ENCODE data around the gene DDB1. TPM values are rescaled to one million over a fixed set of nuclear protein-coding genes. Genes with fewer than 3 reads are reported as not detected.

Gene DDB1
- total RNA-seq: 130 TPM

DNA sequence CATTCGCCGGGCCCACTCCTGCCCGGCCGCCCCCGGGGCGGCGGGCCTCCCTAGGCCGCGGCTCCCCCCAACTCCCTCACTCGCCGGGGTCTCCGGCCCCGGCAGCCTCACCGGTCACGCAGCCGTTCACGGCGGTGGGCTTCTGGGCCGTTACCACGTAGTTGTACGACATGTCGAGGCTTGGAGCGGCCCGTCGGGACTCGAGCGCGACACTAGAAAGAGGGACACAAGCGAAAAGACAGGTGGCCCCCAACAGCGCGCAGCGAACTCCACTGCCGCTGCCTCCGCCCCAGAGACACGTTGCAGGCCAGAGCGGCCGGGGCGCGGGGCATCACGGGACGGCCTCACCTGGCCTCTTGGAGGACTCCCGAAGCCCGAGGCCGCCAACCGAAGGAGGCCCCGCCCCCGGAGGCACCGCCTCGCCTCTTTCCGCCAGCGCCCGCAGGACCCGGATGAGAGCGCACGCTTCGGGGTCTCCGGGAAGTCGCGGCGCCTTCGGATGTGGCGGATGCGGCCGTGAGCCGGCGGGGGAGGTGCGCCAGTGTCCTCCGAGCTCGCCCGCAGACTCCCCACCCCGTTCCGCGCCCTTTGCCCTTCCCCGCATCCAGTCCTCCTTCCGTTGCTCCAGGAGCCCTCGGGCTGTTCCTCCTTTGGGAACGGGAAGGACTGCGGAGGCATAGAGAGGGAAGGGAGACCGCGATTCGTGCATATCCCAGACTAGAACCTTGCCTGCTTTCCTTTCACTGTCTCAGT lies at the start of gene DDB1, which contains the start of gene TKFC:
Gene DDB1 (minus strand): TSS at position 309 of the 753 bp plus-strand sequence. CDS start 137 bp downstream, at position 172.
Gene TKFC (plus strand): TSS at position 432 of the 753 bp plus-strand sequence. CDS start 1,501 bp downstream, outside the sequence.
- ATAC-seq: peak; percentile 93

DNA sequence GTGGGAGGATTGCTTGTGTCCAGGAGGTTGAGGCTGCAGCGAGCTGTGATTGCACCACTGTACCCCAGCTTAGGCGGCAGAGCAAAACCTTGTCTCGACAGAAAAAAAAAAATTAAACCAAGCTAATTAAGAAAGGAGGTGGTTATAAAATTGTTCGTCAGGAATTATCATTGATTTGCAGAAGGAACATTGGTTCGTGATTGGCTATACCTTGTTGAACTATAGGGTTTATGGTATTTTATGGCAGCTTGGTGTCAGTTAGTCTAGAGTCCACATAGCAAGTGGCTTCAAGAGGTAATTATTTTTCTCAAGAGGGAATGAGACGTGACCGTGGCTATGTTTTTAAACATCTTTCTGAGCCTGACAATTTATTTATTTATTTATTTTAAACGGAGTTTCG lies 48.0 kb upstream of the DDB1 start:
- no peak for ATAC-seq

DNA sequence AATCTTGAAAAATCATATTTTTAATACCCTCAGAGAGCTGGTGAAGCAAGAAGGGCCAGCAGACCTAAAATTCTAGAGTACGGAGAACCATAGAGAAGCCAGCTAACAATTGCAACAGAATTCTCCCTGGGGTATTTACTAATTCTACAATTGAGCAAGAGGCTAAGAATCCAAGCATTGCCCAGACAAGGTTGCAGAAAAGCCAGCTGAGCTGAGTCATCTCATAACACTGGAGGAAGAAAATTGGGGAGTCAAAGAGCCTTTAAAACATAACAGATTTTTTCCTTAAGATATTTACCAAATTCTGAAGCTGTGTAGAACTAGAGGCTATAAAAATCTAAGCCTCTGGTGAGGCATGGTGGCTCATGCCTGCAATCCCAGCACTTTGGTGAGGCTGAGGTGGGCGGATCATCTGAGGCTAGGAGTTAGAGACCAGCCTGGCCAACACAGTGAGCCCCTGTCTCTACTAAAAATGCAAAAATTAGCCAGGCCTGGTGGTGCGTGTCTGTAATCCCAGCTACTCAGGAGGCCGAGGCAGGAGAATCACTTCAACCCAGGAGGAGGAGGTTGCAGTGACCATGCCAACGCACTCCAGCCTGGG lies 45.9 kb upstream of the DDB1 start:
- peak; percentile 94 for ATAC-seq

GRCh38 chr11:61377461-61378160 lies 44.7 kb upstream of the DDB1 start:
- ATAC-seq: no peak

GRCh38 chr11:61375761-61376108 lies 42.8 kb upstream of the DDB1 start:
- ATAC-seq: no peak

- no peak for ATAC-seq
These were observed 39.9 kb upstream of the DDB1 start for GRCh38 chr11:61372659-61373420.

DNA sequence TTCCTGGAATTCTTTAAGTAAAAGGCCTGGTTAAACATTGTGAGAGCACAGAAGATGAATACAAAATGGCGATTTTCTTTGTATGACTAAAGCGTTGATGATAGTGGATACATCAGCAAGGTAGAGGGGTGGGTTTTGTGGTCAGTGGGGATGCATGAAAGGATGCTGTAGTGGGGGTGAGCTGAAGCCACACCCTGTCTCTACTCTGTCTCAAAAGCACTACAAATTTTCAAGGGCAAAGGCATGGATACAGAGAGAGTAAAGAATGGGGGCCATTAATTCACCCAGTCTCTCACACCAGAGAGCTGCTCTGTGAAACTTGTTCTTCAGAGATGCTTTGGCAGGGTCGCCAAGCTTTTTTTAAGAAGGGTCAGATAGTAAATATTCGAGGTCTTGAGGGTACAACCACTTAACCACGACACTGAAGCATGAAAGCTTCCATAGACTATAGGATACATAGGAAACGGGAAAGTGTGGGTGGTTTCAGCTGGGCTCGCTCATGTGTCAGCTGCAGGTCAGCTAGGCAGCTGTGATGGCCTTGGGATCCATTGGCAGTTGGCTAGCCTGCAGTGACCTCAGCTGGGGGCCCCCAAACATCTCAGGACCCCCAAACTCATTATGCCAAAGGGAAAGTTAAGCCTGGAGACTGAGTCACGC lies 37.6 kb upstream of the DDB1 start:
- ATAC-seq: no peak

DNA sequence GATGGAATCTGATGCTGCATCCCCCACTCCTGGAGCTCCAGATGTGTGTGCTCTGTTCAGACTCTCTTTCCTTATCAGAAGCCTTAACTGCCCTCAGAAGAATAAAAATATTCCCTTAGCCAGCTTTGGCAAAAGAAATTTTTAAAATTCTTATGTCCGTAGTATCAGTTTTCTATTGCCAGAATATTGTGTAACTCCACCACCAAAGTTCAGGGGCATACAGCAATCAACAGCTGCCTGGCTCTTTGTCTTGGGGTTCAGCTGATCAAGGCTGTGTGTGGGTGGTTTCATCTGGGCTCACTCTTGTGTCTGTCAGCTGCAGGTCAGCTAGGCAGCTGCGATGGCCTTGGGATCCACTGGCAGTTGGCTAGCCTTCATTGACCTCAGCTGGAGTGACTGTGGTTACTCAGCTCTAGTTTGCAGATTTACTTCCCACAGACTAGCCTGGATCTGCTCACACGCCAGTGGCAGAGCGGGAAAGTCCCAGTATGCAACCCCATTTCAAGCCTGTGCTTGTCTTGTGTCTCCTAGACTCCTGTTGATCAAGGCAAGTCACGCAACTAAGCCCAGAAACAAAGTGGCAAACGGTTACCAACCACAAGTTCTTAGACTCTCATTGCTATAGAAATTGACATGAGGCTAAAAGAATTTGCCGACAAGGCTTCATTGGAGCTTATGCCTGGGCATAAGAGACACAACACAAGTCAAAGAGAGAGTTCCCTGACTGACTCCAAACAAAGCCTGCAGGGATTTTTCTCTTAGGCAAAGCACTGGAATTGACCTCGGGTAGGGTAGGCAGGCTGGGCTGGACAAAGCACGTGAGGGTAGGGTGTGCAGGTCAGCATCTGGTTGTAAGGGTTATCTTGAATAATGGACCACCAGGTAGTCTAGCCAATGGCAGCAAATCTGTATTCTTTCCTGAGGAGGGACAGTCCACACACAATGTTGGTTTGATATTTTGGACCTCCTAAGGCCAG lies 36.8 kb upstream of the DDB1 start:
- ATAC-seq: peak; percentile 98

DNA sequence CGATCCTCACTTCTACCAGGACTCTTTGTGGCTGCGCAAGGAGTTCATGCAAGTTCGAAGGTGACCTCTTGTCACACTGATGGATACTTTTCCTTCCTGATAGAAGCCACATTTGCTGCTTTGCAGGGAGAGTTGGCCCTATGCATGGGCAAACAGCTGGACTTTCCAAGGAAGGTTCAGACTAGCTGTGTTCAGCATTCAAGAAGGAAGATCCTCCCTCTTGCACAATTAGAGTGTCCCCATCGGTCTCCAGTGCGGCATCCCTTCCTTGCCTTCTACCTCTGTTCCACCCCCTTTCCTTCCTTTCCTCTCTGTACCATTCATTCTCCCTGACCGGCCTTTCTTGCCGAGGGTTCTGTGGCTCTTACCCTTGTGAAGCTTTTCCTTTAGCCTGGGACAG lies 35.7 kb upstream of the DDB1 start:
- ATAC-seq: no peak

DNA sequence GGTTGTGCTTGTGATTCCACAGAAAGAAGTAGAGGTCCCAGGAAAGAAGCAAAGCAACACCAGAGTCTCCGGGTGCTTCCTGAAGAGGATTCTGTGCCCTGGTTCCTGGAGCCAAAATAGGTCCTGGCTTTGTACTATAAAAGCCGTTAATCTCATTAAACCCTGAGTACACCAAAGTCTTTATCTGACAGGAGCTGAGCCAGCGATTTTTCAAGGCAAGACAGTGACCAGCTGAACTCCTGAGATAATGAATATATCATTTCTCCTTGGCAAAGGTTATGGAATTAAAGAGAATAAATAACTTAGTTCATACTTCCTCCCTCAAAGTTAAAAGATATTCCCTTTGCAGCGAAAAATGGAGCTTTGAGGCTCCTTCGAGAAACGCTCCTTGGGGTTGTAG lies 34.5 kb upstream of the DDB1 start:
- no peak for ATAC-seq

DNA sequence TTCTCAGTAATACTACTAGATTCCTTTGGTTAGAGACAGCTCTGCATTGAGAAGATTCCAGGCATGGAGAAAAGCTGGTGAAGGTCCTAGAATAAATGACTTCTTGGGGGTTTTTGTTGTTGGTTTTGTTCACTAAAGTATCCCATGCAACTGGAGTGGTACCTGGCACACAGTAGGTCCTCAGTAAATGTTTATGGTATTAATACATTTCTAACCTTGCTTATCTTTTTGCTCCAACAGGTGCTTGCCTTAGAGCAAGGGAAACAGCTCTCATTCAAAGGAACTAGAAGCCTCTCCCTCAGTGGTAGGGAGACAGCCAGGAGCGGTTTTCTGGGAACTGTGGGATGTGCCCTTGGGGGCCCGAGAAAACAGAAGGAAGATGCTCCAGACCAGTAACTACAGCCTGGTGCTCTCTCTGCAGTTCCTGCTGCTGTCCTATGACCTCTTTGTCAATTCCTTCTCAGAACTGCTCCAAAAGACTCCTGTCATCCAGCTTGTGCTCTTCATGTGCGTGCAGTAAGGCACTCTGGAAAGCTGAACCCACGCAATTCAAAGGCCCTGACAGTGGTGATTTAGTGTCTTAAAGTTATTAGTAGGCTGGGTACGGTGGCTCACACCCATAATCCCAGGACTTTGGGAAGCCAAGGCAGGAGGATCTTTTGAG lies 31.2 kb upstream of the DDB1 start:
- ATAC-seq: no peak

GRCh38 chr11:61362542-61362875 lies 29.6 kb upstream of the DDB1 start:
- ATAC-seq: peak; percentile 18

DNA sequence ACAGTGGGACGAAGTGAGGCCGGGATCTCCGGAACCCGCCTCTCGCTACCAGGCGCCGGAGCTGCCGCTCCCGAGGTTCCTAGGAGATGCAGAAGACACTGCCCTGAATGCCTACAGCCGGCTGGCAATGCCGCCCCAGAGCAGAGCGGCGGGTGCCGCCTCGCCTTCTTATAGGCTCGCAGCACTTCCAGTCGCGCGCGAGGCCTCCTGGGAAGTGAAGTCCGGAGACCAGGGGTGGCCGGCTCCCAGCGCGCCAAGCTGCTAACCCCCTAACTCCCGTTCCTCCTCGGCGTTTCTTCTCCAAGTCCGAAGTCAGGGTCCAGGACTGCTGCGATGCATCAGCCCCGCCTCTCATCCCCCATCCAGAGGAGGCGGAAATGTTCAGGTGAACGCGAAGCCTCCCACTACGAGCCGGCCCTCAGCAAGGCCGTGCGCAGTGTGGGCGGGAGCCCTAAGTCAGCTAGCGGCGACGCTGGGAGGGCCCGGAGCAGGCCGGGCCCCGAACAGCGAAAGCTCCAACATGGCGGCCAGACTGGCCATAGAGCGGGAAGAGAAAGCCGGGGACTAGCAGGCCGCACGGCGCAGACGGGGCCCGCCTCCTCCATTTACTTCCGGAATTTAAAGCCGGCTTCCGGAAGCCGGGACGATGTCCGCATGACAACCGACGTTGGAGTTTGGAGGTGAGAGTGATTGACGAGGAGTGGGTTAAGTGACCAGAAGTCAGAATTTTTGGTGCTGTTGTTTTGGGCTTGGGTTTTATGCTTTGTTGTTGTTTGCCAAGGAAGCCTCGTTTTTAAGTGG lies 29.0 kb upstream of the DDB1 start, which contains the start of the genes CYB561A3 and TMEM138:
Gene CYB561A3 (minus strand): TSS at position 142 of the 801 bp plus-strand sequence. CDS start 5,169 bp downstream, outside the sequence.
Gene TMEM138 (plus strand): TSS at position 634 of the 801 bp plus-strand sequence. CDS start 2,017 bp downstream, outside the sequence.
- peak; percentile 97 for ATAC-seq

DNA sequence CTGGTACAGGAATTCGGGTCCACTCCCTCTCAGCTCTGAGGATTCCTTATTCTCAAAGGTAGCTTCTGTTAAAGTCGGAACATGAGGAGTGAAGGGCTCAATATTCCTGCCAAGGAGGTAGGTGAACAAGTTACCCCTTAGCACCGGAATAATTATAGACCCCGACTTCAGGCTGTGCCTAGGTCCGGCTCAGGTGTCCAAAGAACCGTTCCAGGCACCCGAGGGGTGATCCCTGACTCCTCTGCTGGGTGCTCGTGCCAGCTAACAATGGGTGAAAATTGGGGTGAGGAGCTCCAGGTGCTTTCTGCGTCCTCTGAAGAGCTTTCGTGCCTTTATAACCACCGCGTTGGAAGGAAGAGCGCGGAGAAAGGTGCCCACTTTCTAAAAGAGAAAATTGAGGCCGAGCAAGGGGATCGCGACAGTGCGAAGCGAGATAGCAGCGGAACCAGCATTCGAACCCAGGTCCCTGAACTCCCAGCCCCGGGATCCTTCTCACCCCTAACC lies 28.4 kb upstream of the DDB1 start:
- ATAC-seq: no peak

DNA sequence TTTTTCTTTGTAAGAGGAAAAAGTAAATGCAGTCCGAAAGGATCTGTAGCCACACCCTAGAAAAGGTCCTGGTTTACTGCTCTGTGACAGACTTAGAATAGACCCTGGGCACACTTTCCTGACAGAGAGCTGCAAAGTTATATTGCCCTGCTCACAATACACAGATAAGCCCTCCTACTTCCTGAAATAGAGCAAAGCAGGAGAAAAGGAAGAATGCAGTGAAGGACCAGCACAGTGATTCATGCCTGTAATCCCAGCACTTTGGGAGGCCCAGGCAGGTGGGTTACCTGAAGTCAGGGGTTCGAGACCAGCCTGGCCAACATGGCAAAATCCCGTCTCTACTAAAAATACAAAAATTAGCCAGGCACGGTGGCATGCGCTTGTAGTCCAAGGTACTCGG lies 26.6 kb upstream of the DDB1 start:
- ATAC-seq: no peak

DNA sequence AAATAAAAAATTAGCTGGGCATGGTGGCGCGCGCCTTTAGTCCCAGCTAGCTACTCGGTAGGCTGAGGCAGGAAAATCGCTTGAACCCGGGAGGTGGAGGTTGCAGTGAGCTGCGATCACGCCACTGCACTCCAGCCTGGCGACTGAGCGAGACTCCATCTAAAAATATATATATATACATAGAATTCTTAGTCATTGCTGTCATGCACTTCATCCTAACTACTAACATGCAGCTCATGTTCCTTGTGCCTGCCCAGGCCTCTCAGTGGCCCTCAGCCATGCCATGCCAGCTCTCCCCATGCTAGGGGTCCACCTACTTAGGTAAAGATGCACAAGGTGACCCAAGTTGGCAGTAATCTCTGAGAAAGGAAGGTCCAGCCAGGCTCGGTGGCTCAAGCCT lies 25.7 kb upstream of the DDB1 start:
- no peak for ATAC-seq

- no peak for ATAC-seq
These were observed 25.0 kb upstream of the DDB1 start for GRCh38 chr11:61357894-61358239.

DNA sequence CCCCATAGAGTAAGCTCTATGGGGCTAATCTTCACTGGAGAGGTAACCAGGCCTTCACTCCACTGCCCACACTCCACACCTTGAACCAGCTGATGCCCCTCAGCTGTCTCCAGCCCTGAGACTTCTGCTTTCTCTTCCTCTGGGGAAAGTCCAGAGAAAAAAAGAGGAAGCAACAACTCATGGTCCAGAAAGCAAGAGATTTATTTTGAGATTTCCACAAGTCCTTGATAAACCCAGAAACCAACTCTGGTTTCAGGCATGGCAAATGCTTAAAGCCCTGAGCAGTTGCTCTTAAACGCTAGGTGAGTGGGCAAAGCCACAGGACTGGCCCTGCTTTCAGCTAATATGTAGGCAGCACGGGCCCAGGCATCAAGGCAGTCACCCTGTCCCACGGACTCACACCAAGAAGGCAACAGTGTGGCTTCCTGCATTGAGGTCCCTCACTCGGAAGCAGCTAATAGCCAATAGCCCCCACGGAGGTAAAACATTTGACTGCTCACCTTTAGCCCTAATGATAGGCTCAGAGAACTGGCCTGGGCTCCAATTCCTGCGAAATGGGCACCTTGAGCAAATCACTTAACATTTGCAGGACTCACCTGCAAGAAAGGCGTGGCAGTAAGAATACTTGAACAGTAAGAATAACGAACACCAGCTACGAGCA lies 24.5 kb upstream of the DDB1 start:
- ATAC-seq: no peak

GRCh38 chr11:61356706-61357105 lies 23.8 kb upstream of the DDB1 start:
- peak; percentile 4 for ATAC-seq
